Motor neuron (in vitro differentiated cells): Measurements from ENCODE around the gene MTRF1. TPM values are rescaled to one million over a fixed set of nuclear protein-coding genes. Genes with fewer than 3 reads are reported as not detected.
A peak's percentile ranks its signal among the peaks of the same experiment; 100 is the strongest.
"Not testable (repeated sequence)": the region's sequence is repeated elsewhere in the genome, so short reads cannot be mapped to it uniquely, and the experiment has no call there.

Source experiments
- ATAC-seq, 8 experiments: fragments of 200-7000 bp; cut with Tn5 transposase; replicated peaks in 6 of 8; 2 replicates each; pipeline ENCODE4 v1.8.0; 2021; ENCODE audit warnings: mild to moderate bottlenecking in 8 of 8, moderate library complexity in 8 of 8
- H3K27ac ChIP-seq, 2 donors: fragments of 250-450 bp; sonication (Bioruptor Pico); 2 replicates each; pipeline ENCODE4 v1.9.0; 2021; ENCODE audit warnings: antibody characterized with exemption in 2 of 2, mild to moderate bottlenecking in 2 of 2, moderate library complexity in 1 of 2
- H3K4me1 ChIP-seq, 2 donors: fragments of 250-450 bp; sonication (Bioruptor Pico); replicated peaks in 1 of 2; 2 replicates each; pipeline ENCODE4 v1.6.1; 2021; ENCODE audit warnings: antibody characterized with exemption in 2 of 2, mild to moderate bottlenecking in 2 of 2, moderate library complexity in 1 of 2
- H3K4me3 ChIP-seq, 5 donors: fragments of 250-450 bp; sonication (Bioruptor Pico); 2 replicates each; pipeline ENCODE4 v1.9.0; 2021; ENCODE audit warnings: antibody characterized with exemption in 5 of 5, mild to moderate bottlenecking in 5 of 5, moderate library complexity in 4 of 5
- WGBS, 10 experiments: fragments of 450-650 bp; shearing (Covaris generic); methylation state at CpG; one replicate each; pipeline ENCODE4 v1.0.0; 2022; 5-methylcytosine and 5-hydroxymethylcytosine counted together
- in situ Hi-C, 9 experiments: fragments of 400-800 bp; cut with MboI; loops; one replicate each; pipeline ENCODE4 v1.15.0; 2021; ENCODE audit warnings: low sequenced_read_pairs in 9 of 9, low pct_unique_long_range_greater_than_20kb in 2 of 9; ENCODE audit not compliant: unreplicated experiment in 9 of 9
- total RNA-seq, 8 experiments: library from RNA; unstranded; fragments of 300-600 nt; gene quantifications; 2 replicates each; pipeline versions ENCODE4 v1.2.3 to v1.2.4, GENCODE V29; 2022

Gene MTRF1
- total RNA-seq, 8 experiments from 2014 or later, result 7.7 to 14.0 (median 9.9) TPM

DNA sequence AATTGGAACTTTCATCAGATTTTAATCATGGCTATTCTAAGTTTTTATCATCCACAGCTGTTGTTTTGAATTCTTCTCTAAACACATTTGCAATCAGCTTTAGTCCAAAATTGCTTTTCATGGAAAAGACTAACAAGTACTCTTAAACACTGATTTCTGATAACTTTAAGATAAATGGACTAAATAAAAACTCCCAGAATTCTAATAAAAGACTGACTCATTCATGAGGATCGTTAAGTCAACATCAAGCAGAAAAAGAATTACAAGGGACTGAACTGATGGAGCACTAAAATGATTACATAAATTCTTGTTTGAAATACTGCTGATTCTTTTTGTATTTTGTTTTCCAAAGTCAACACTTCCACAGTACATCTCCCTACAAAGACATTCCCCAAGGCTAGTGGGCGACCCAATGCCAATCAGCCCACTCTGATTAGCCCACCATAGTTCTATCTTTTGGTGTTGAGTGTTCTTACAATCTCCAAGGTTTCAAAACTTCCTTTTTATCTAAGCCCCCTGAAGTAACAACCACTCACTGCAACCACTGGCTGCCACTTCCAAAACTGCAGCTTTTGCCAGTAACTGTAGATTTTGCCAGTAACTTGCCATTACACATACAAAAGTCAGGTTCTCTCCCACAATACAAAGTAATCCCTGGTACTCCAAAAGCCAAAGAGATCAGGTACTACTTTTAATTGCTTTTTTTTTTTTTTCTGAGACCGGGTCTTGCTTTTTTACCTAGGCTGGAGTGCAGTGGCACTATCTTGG lies 33.7 kb upstream of the MTRF1 start:
- H3K4me3 ChIP-seq, result no peak overlapping the region
- H3K27ac ChIP-seq, result no peak overlapping the region
- no peak for ATAC-seq
- no peaks in the 10 kb centered on the region for H3K4me1 ChIP-seq
- in situ Hi-C loops, result no loop called here
- WGBS, 10 experiments, result 26 to 100% (median 81%) methylated on average over 1 to 3 of the region's 3 CpGs

GRCh38 chr13:41295973-41296372 lies 32.6 kb upstream of the MTRF1 start:
- ATAC-seq, result no peak
- in situ Hi-C loops, result no loop called here
- no peak overlapping the region for H3K4me3 ChIP-seq
- no peak overlapping the region for H3K27ac ChIP-seq
- WGBS, 10 experiments, result 80 to 100% (median 88%) methylated on average over 1 of the region's 1 CpG; no CpG with 5 or more reads in 3 of the 10 experiments
- no peaks in the 10 kb centered on the region for H3K4me1 ChIP-seq

- Histone ChIP-seq H3K4me1 (no peaks in the 10 kb centered on the region), H3K4me3 (no peak overlapping the region), H3K27ac (no peak overlapping the region)
- no peak for ATAC-seq
- in situ Hi-C loops, result no loop called here
- 73 to 100% (median 84%) methylated on average over 1 of the region's 1 CpG for WGBS, 10 experiments
Measured at GRCh38 chr13:41294914-41295313, 31.5 kb upstream of the MTRF1 start.

- in situ Hi-C loops, result no loop called here
- Histone ChIP-seq H3K4me3 (no peak overlapping the region), H3K27ac (no peak overlapping the region), H3K4me1 (no peaks in the 10 kb centered on the region)
- no peak for ATAC-seq
- 33 to 100% (median 84%) methylated on average over 1 of the region's 1 CpG for WGBS, 10 experiments
Measured at GRCh38 chr13:41293272-41293671, 29.9 kb upstream of the MTRF1 start.

DNA sequence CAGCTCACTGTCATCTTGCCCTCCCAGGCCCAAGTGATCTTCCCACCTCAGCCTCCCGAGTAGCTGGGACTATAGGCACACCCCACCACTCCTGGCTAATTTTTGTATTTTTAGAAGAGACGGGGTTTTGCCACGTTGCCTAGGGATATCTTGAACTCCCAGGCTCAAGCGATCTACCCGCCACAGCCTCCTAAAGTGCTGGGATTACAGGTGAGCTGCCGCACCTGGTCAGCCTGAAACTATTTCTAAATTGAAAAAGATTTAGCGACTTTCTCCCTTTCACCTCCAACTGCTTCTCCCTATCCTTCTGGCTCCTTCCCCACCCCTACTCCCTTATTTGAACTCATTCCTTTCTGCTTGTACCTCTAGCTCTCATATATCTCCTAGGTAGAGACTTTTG lies 27.9 kb upstream of the MTRF1 start:
- no peak for ATAC-seq
- in situ Hi-C loops, result no loop called here
- Histone ChIP-seq H3K27ac (no peak overlapping the region), H3K4me3 (no peak overlapping the region), H3K4me1 (no peaks in the 10 kb centered on the region)
- 54 to 100% (median 97%) methylated on average over 2 to 6 of the region's 7 CpGs; no CpG with 5 or more reads in 3 of the 10 experiments for WGBS, 10 experiments

GRCh38 chr13:41289463-41289881 lies 26.1 kb upstream of the MTRF1 start:
- Histone ChIP-seq H3K27ac (no peak overlapping the region), H3K4me3 (no peak overlapping the region), H3K4me1 (no peaks in the 10 kb centered on the region)
- no peak for ATAC-seq
- in situ Hi-C loops, result no loop called here
- WGBS, 10 experiments, result 20 to 100% (median 92%) methylated on average over 1 to 10 of the region's 10 CpGs; no CpG with 5 or more reads in 2 of the 10 experiments

DNA sequence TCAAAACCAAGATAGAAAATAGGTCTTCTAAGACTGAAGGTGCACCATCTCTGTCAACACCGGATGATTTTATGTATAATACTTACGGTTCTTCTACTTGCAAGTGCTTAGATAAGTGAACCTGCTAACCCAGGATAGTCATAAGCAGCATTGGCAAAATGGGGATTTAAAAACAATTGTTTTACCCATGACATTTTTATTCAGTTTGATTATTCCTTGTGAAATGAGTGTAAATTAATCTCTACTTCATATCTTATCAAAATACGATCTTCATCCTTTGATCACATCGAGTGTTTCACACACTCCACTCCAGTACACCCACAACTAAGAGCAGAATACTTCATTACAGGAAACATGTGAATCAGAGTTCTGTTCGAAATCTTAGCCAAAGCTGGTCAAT lies 23.0 kb upstream of the MTRF1 start:
- in situ Hi-C loops, result no loop called here
- 17 to 100% (median 88%) methylated on average over 1 to 5 of the region's 5 CpGs; no CpG with 5 or more reads in 1 of the 10 experiments for WGBS, 10 experiments
- Histone ChIP-seq H3K4me3 (no peak overlapping the region), H3K27ac (no peak overlapping the region), H3K4me1 (no peaks in the 10 kb centered on the region)
- no peak for ATAC-seq

DNA sequence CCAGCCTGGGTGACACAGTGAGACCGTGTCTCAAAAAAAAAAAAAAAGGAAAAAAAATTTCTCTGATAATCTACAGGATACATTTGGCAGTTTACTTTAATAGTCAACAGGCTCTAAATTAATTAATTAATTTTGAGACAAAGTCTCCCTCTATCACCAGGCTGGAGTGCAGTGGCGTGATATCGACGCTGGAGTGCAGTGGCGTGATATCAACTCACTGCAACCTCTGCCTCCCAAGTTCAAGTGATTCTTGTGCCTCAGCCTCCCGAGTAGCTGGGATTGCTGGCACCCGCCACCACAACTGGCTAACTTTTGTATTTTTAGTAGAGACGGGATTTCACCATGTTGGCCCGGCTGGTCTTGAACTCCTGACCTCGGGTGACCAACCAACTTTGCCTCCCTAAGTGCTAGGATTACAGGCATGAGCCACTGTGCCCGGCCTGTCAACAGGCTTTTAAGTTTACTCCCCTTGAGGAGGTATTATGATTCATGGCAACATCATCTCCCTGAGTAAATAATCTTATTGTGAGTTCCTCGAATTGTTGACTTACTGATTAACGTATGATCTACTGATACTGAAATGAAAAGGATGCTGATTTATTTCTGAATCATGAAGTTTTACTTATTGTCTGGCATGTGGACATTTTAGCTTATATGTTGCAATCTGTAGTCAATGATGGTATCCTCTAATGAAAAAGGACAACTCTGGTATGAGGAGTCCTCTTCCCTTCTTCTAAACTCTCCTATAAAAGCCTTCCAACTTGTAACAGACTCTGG lies 21.3 kb upstream of the MTRF1 start:
- 49 to 95% (median 82%) methylated on average over 1 to 13 of the region's 13 CpGs for WGBS, 10 experiments
- no peak overlapping the region for H3K27ac ChIP-seq
- H3K4me1 ChIP-seq, result no peaks in the 10 kb centered on the region
- no peak overlapping the region for H3K4me3 ChIP-seq
- ATAC-seq, result peak in 1 of 8 experiments; percentile 37
- in situ Hi-C loops, result no loop called here

DNA sequence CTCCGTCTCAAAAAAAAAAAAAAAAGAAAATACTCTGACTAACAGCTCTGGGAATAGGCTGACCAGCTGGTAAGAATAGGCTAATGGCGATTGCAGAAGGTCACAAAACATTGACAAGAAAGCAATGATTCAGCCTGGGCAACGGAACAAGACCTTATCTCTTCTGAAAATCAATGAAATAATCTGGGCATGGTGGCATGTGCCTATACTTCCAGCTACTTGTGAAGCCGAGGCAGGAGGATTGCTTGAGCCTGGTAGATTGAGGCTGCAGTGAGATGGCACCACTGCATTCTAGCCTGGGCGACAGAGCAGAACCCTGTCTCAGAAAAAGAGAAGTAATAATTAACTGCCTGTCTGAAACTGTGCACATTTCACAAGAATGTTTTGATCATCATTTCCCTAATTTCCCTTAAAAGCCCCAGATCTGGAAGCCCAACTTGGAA lies 18.8 kb upstream of the MTRF1 start:
- no peaks in the 10 kb centered on the region for H3K4me1 ChIP-seq
- no peak overlapping the region for H3K4me3 ChIP-seq
- in situ Hi-C loops, result no loop called here
- no peak overlapping the region for H3K27ac ChIP-seq
- no peak for ATAC-seq
- WGBS, 10 experiments, result 67 to 100% (median 84%) methylated on average over 2 to 4 of the region's 5 CpGs; no CpG with 5 or more reads in 2 of the 10 experiments

- H3K4me3 ChIP-seq, H3K4me1 ChIP-seq, in situ Hi-C loops, ATAC-seq, H3K27ac ChIP-seq: not testable (repeated sequence)
- whole genome bisulfite sequencing, 10 experiments, result 20 to 100% (median 60%) methylated on average over 1 to 2 of the region's 2 CpGs; no CpG with 5 or more reads in 1 of the 10 experiments
Measured at GRCh38 chr13:41279156-41279555, 15.8 kb upstream of the MTRF1 start.

GRCh38 chr13:41276824-41277223 lies 13.4 kb upstream of the MTRF1 start:
- no peak overlapping the region for H3K4me3 ChIP-seq
- H3K27ac ChIP-seq, result no peak overlapping the region
- ATAC-seq, result no peak
- in situ Hi-C loops, result no loop called here
- no peaks in the 10 kb centered on the region for H3K4me1 ChIP-seq

- ATAC-seq, result no peak
- Histone ChIP-seq H3K4me3 (no peak overlapping the region), H3K4me1 (no peaks in the 10 kb centered on the region), H3K27ac (no peak overlapping the region)
- in situ Hi-C loops, result no loop called here
- WGBS, 10 experiments, result 50 to 100% (median 95%) methylated on average over 4 to 11 of the region's 11 CpGs
Measured at GRCh38 chr13:41274881-41275280, 11.5 kb upstream of the MTRF1 start.

GRCh38 chr13:41273831-41274441 lies 10.6 kb upstream of the MTRF1 start:
- no peak overlapping the region for H3K4me3 ChIP-seq
- no peak overlapping the region for H3K27ac ChIP-seq
- in situ Hi-C loops, result no loop called here
- no peak for ATAC-seq
- H3K4me1 ChIP-seq, result no peaks in the 10 kb centered on the region
- WGBS, 10 experiments, result 22 to 100% (median 86%) methylated on average over 1 to 3 of the region's 3 CpGs; no CpG with 5 or more reads in 2 of the 10 experiments
